Coronary artery (tissue), 2 donors: ENCODE data around the gene SYNE1.
"Not testable (repeated sequence)": the region's sequence is repeated elsewhere in the genome, so short reads cannot be mapped to it uniquely, and the experiment has no call there.

ENCODE experiments used
- DNase-seq: peaks from one replicate; pipeline ENCODE4 v3.0.0-alpha.2; 2017; ENCODE audit warnings: low spot score
- H3K27ac ChIP-seq, 2 donors: fragments of 200-600 bp; sonication (generic); one replicate each; pipeline ENCODE4 v1.5.1; 2016 to 2019
- H3K4me3 ChIP-seq: fragments of 200-600 bp; sonication (generic); 2 replicates; pipeline ENCODE4 v1.5.1; 2016; ENCODE audit warnings: mild to moderate bottlenecking, moderate library complexity
- CTCF ChIP-seq: fragments of 200-600 bp; sonication (generic); IDR thresholded peaks from one replicate; pipeline ENCODE4 v1.5.1; 2019; ENCODE audit warnings: antibody characterized with exemption

SYNE1 gene

GRCh38 chr6:152552616-152553209 lies 84.4 kb downstream of the SYNE1 start:
- peak; percentile 58 for TF ChIP-seq CTCF
- H3K4me3 ChIP-seq: no peak overlapping the region
- DNase-seq: no peak
- H3K27ac ChIP-seq: no peak overlapping the region

GRCh38 chr6:152543519-152543918 lies 93.6 kb downstream of the SYNE1 start:
- no peak overlapping the region for H3K4me3 ChIP-seq
- no peak overlapping the region for H3K27ac ChIP-seq
- TF ChIP-seq CTCF: no peak
- DNase-seq: no peak

DNA sequence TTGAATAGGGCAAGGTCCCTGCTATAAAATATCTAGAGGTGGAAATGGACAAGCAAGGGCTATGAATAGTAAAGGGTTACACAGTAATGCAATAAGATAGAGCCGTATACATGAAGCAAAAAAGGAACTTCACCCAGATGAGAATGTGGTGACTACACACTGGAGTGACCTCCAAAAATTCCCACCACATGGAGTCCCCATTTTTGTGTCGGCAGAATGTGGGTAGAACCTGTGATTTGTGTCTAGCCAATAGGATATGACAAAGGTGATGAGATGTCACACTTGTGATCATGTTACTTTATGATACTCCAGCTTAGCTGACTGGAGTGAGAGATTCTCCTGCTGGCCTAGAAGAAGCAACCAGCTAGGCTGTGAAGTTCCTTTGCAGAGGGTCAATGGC lies 96.8 kb downstream of the SYNE1 start:
- no peak overlapping the region for H3K27ac ChIP-seq
- DNase-seq: no peak
- no peak overlapping the region for H3K4me3 ChIP-seq
- no peak for TF ChIP-seq CTCF

DNA sequence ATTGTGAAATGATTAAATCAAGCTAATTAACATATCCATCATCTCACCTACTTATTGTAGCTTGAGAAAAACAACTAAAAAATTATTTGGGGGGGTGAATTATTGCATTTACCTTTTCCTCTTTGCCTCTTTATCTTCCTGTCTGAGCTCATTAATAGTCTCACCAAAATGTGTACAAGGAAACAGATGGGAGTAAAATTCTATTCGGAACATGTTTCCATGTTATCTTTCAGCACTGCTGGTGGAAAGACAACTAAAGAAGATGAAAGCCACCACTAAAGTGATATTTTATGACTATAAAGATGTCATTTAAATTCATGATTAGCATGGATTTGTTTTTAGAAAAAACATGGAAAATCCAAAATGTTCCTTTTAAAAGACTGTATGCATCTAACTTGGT lies 102.6 kb downstream of the SYNE1 start:
- no peak overlapping the region for H3K4me3 ChIP-seq

DNA sequence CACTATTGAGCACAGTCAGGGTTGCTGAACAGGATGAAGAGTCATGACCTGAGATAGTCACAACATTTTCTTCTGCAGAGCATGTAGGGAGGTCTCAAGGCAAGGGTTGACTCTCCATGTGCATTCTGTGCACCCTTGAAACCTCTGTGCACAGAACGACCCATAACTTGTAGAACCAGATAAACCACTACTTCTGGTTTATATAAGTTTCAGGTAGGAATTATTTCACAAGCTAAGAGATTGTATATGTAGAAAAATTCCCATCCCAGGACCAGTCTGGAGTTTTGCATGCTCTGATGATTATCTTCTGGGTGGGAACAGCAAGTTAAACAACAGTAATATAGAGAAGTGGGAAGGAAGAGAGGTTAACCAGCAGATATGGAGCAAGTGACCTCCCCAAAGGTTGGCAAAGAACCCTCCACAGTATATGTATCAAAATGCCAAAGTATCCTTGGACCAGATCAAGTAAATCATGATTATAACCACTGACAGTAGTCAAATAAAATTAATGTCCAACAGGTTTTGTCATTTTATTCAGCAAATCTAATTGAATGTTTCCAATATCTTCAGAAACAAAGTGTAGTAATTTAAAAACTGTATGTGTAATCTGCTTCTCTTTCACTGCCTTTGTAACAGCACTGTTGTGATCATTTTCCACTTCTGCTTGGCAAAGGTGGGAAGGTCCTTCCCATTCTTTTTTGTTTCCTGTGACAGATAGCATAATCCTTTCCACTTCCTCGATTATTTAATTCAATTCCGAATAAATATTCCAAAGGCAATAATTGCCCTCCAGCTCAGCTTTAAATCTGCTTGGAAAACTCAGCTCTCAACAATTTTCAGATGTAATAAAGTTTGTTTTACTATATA lies 104.4 kb downstream of the SYNE1 start:
- DNase-seq: no peak
- Histone ChIP-seq H3K27ac (no peak overlapping the region), H3K4me3 (no peak overlapping the region)
- TF ChIP-seq CTCF: no peak

More for the DNA sequence above, 102.6 kb downstream of the SYNE1 start:
- H3K27ac ChIP-seq: no peak overlapping the region
- DNase-seq: no peak
- TF ChIP-seq CTCF: no peak

GRCh38 chr6:152531659-152532058 lies 105.5 kb downstream of the SYNE1 start:
- Histone ChIP-seq H3K4me3 (no peak overlapping the region), H3K27ac (no peak overlapping the region)
- no peak for TF ChIP-seq CTCF
- DNase-seq: no peak

- no peak for TF ChIP-seq CTCF
- Histone ChIP-seq H3K4me3 (no peak overlapping the region), H3K27ac (no peak overlapping the region)
- no peak for DNase-seq
These were observed 107.8 kb downstream of the SYNE1 start for GRCh38 chr6:152529369-152529768.

- not testable (repeated sequence) for H3K27ac ChIP-seq, H3K4me3 ChIP-seq, DNase-seq
These were observed 123.0 kb downstream of the SYNE1 start for GRCh38 chr6:152514120-152514519.
